NCI-H526 (cell line): ENCODE measurements around the gene VSTM4.

ENCODE experiments used
- DNase-seq, 2 experiments: peaks; one replicate each; lab custom pipeline; 2025; lab: John Stamatoyannopoulos, UW

The VSTM4 gene

DNA sequence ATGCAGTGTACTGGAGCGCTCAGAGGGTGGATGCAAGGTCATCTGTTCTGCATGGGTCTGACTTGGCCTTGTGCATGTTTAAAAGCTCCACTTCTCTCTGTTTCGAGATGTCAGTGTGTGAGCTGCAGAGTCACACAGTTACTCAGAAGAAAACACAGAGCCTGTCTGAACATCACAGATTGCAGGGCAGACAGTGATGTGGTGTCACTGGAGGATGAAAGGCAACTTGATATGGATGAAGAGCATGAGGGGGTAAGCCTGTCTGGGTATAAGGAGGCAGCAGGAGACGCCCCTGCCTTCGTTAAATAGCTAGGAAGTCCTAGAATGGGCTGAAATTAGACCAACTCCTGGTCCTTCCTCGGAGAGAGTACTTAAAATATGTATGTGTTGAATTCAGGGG, 108.2 kb downstream of the VSTM4 start:
- no peak for DNase-seq

DNA sequence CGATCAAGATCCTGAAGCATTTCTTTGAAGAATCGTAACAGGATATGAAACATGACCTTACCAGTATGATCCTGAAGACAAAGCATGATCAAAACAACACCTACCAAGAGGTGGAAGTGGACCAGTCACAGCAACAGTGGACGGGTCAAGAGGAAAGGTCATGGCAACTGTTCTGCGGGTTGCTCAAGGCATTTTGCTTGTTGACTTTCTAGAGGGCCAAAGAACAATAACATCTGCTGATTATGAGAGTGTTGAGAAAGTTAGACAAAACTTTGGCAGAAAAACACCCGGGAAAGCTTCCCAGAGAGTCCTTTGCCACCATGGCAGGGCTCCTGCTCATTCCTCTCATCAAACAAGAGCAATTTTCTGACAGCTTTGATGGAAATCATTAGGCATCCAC, 110.1 kb downstream of the VSTM4 start:
- no peak for DNase-seq

DNA sequence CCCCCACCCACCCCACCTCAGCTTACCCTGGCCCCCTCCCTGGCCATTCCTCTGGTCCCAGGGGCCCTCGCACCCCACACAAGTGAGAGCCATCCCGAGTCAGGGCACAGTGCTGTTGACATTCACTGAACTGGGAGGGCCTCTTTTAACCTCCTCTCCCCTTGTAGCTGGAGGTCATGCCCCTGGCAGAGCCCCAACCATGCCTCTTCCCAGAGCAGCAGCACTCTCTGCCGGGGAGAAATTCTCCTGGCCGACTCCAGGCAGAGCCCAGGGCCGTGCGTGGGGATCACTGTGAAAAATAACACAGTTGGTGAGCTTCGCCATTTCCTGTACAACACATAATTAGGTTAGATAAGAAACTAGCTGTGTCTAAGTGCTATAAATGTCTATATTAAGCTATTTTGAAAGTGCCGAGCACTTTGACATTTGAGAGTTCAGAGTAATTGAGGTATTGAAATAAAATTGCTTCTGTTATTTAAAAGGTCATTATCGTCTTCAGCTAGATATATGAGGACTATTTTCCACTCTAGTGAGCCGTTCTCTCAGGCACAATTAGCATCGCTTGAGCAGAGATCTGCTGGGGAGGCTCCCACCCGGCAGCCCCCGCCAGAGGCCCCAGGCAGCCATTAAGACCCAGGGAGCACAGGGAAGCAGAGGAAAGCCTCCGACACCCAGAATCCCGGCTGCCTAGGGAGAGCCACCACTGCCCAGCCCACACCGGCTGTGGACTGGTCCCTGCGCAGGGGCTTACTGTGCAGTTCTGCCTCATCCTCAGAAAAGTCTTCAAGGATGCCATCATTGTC, 113.3 kb downstream of the VSTM4 start:
- DNase-seq: no peak

DNA sequence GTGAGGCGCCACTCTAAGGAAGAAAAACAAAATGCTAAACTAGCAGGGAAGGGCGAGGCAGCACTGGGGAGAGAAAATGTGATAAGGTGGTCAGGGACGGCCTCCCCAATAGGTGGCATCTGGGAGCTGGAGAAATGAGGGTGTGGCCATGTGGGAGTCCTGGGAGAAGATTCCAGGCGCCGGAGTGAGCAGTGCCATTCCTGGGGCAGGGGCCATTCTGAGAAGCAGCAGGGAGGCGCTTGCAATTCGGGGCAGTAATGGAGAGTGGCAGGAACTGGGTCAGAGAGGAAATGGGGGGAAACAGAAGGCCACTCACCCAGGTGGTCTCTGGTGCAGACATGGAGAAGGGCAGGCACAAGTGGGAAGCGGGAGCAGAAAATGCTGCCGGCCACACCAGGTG, 113.9 kb downstream of the VSTM4 start:
- DNase-seq: peak in 1 of 2 experiments; percentile 34

DNA sequence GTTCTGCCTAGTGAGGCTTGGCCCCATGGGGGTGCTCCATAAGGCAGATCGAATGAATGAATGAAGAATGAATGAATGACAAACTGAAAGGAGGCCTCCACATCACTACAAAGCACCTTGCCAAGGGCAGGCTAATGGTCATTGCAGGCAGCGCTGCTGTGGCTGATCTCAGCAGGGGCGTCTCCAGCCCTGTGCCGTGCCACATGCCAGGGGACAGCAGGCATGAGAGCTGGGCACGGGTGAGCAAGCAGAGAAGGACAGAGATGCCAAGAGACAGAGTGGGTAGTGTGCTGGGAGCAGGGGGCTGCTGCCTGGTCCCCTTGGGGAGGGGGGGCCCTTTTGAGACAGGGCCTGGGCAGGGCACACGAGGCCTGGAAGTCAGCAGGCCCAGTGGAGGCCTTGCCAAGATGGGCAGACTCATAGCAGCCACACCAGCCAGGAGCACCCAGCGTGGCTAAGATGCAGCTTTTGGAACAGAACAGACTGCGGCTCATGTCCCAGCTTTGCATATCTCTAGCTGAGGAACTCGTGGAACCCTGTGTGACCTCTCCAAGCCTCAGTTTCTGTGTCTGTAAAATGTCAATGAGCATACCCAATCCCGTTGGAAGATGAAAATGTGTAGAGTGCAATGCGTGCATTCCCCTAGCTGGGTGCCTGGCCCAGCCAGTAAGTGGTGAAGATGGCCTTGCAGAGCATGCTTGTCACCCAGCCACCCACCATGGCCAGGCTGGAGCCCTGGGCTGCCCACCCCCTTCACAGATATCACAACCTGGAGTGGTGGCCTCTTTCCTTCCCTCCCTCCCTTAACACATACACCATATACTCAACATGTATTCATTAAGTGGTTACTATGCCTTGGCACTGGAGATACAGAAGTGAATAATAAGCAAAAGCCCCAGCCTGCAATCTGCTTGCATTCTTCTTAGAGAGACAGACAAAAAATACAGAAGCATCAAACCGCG, 114.6 kb downstream of the VSTM4 start:
- DNase-seq: no peak

DNA sequence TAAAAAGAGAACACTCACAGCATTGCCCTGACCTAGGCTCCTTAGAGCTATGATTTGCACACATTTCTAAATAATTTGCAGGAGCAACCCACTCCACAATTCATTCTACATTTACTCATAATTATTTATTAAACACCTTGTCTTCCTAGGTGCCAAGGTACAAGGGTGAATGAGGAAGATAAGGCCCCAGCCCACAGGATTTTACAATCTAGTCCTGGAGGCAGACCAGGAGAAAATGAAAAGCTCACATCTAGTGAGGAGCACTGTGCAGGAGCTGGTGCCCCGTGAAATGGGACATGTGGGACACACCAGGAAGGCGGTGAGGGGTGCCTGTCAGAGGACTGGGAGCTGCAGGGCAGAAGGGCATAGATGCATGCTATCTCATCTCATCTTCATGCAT, 116.0 kb downstream of the VSTM4 start:
- no peak for DNase-seq

DNA sequence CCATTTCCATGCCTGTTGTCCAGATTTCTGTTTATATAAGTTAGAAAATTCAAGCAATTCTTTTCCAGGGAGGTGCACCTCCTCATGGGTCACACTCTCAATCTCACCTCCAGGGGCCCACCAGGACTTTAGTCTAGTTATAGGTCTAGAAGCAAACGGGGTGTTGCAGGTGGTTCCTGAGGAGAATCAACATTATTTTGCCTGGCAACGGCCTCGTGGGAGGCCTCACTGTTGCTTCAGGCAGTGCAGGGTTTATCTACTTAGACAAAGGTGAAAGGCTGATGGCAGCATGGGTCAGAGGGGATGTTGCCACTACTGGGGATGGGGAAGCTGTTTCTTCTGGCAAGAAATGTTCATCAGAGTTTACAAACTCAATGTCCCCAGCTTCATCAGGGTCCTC, 119.0 kb downstream of the VSTM4 start:
- no peak for DNase-seq

DNA sequence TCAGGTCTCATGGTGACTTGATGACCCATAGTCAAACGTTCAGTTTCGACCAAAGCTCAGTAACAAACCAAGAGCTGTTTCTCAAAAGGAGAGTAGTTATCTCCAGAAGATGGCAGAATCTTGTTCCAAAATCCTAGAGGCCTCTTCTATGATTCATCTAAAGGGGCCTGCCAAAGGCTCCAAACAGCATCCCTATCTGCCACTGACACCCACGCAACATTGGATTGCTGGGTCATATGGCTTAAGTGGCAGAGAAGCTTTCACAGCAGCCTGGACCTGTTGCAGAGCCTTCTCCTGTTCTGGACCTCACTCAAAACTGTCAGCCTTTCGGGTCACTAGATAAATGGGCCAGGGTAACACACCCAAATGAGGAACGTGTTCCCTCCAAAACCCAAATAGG, 121.7 kb downstream of the VSTM4 start:
- DNase-seq: no peak

DNA sequence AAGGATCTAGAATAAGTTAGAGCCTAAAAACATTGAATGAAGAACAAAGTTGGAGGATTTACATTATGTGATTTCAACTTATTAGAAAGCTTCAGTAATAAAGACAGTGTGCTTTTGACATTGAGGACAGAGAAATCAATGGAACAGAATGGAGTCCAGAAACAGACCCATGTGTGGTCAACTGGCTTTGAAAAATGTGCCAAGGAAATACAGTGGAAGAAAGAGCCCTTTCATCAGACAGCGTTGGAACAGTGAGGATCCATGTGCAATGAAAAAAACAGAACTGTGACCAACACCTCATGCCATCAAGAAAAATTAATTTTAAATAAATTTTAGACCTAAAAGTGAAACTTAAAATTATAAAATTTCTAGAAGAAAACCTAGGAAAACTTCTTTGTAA, 125.1 kb downstream of the VSTM4 start:
- no peak for DNase-seq

DNA sequence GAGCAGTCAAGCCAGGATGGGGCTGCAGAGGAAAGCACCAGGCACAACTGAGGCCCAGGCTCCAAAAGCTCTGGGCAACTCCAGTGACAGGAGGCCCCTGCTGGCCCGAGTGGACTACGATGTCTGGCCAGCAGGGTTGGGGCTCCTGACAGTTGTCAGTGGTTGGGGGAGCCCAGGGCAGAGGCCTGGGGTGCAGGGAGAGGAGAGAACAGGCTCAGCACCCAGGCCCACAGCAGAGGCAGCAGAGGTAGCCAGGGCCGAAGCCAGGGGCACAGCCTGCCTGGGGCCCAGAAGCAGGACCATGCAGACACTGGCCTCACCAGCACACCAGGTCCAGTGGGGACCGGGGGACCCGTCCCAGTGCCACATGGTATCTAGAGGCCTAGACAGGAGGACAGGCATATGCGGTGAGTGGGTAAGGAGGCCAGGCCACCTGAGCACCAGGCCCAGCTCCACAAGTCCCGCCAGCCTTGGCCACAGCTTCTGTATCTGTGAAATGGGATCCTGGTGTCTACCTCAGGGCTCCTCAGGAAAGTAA, 129.6 kb downstream of the VSTM4 start:
- no peak for DNase-seq

DNA sequence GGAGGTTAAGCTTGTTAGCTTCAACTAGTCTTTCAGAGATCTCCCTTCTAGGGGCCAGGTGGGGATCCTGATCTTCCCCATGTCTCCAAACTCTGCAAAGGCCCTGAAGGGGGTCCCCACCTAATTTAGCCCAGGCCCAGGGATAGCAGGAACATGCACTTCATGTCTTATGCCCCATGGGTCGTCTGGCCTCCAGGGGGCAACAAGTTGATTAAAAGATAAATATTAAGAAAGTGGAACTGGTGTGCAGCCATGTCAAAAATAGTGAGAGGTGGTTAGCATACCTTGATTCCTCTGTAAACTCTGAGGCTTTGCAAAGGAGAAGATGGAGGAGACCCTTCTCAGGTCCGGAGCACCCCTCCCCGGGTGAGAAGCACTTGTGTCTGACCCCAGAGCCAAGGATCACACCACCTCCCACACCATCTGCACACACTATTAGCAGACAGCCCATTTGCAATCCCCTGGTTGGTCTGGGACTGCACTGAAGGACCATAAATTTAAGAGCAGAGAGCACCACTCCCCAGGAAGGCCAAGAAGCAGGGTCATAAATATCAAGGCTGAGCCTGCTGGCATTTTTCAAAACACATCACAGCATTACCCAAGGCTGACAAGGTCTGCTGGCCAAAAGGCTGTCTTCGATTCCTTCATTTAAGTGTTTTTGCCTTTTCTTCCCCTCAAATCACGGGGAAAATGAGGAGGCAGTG, 131.5 kb downstream of the VSTM4 start:
- no peak for DNase-seq

DNA sequence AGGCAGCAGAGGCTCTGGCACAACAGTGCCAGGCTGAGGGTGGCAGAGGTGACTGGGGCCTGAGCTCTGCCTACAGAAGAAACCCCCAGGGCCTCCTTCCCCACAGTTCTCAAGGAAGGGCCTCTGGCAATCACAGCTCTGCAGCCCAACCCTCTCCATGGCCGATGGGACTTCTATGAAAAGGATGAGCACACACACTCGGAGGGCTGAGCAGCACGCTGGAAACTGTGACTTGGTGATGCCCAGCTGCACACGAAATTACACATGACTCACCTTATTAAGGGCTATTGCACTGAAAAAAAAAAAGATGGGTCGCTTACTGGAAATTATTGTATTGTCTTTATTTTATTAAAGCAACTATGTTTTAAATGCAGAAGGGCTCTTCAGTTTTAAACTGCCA, 132.7 kb downstream of the VSTM4 start:
- DNase-seq: no peak

DNA sequence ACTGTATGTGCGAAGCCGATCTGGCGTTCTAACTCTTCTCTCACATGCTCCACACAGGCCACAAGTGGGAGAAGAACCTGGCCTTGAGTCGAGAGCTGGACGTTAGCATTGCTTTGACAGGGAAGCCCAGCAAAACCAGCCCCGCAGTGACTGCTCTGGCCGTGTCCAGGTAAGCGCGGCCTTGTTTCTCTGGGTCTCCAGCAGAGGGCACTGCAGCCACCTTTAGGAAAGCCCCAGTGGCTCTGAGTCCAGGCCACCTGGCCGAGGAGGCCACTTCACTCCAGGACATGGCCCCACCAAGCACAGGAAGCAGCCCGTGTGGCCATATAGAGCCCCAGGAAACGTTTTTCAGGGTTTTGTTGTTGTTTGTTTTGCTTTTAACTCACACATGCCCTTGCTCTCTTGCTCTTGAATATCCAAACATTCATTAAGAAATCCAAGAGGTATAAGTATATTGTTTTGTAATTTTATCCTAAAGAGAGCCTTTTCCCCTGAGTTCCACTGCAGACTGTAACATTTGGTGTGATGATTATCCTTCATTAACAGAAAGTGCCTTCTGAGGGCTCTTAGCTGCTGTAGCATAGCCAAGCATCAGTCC, 133.9 kb downstream of the VSTM4 start:
- DNase-seq: peak in 1 of 2 experiments; percentile 61

DNA sequence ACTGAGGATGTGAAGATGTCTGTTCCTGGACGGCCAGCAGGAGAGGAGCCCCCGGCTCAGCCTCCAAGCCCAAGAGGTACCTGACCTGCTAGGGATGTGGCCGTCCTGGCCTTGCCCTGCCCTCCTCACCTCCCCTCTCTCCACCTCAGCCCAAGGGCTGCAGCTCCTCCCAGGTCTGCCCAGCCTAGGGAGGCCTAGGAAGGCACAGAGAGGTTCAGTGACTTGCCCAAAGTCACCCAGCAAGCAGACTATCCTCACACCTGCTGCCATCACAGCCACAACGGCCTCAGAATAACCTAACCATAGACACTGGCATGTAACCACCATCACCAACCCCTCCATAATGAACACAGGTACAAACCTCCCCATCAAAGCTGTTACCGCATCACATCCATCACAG, 137.0 kb downstream of the VSTM4 start:
- no peak for DNase-seq

DNA sequence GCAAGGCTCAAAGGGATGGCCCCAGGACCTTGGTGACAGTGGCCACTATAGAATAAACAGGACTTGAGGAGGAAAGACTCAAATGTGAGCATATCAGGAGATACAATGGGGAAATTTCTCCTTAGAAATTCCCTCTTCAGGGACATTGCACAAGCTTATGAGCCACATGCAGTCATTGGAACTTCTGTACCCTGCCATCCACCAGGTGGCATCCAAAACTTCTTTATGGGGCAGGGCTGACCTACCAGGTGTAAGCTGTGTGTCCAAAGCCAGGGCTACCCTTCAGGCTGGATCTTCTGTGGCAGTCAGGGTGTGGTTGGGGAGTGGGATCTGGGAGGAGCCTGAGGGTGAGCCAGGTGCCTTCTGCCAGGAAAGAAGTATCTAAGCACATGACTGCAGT, 139.1 kb downstream of the VSTM4 start:
- peak; percentile 3 to 48 for DNase-seq

DNA sequence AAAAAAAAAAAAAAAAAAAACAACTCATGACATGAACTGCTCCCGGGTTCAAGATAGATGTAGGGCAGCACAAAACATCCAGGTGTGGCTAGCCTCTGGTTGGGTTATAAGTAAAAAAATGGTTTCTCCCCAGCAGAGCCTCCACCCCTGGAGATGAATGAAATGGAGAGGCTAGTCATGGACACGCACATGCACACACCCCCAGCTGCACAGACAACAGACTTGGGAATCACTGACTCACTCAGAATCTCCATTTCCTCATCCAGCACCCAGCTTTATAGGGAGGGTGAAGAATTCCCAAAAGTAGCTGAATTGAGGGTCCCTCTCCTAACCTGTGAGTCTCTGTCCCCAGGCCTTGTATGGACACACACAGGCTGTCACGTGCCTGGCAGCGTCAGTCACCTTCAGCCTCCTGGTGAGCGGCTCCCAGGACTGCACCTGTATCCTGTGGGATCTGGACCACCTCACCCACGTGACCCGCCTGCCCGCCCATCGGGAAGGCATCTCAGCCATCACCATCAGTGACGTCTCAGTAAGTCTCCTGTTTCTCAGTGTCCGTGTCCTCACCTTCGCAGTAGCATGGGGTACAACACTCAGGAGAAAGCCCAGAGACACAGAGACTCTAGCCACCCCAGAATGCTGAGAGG, 140.7 kb downstream of the VSTM4 start:
- no peak for DNase-seq

DNA sequence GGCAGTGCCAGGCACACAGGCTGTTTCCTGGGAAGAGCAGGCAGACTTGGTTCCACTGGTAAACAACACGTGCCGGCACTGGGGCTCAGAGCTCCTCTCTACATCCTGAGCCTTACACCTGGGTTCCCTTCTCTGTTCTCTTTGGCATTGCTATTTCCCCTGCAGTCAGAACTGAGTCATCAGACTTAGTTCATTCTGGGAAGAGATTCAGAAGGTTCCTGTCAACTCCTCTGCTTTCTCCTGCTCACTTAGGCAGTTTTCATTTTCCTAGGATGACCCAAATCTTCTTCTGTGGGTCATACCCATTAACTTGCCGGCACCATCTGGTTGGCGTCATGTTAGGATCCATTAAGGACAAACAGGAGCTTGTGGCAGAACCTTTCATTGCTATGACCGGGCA, 142.3 kb downstream of the VSTM4 start:
- DNase-seq: no peak

DNA sequence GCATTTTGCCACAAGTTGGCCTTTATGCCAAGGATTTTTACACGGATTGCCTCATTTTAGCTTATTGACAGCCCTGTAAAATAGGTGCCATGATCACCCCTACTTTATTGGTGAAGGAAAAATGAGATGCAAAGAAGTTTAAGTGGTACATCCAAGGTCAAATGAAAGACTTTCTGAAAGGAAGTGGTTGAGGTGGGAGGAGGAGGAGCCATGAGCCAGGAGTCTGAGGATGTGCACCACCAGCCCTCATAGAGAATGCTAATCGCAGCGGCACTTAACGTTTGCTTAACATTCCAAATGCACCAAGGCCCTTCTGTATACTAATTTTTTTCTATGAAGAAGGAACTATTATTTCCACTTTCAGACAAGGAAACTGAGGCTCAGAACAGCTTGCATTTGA, 144.7 kb downstream of the VSTM4 start:
- no peak for DNase-seq

DNA sequence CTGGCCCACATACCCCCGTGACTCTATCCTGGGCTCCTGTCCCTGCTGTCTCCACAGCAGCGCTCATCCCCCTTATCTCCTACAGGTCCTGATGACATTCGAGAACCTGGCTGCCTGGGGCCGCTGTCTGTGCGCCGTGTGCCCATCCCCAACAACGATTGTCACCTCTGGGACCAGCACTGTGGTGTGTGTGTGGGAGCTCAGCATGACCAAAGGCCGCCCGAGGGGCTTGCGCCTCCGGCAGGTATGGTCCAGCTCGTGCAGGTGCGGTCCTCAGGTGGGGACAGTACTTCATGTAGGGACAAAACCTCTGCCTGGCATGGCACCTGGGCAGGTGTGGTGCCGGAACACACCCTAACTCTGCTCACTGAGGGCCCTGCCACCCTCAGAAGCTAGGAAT, 145.3 kb downstream of the VSTM4 start:
- DNase-seq: no peak

DNA sequence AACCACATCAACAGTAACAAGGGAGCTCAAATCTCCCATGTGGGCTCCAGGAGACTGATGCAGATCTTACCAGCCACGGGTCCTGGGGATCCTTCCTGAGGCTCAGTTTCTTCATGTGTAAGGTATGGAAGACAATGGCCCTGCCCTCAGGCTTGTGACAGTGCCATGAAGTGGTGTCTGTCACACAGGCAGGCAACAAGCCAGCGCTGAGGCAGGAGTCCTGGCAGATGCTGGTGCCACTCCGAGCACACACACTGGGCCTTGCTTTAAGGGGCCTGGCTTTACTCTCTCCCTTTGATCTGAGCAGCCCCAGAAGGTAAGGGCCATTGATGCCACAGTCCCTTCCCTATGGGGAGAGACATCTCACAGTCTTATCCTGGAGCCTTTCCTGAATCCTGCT, 147.3 kb downstream of the VSTM4 start:
- DNase-seq: no peak

DNA sequence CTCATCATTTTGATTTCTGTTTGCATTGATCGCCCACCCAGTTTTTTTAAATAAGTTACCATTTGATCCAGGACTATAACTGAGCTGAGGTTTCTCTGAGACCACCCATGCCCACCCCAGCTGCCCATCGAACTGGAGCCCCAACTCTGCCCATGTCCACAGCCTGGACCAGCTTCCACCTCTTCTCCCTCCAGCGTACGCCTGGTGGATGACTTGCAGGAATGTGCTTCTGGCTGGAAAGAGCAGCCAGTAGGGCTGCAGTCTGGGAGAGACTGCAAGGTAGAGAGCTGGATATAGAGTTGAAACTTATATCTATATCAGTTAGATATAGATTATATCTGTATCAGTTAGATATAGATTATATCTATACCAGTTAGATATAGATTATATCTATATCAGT, 149.9 kb downstream of the VSTM4 start:
- no peak for DNase-seq
